Smooth muscle cell (in vitro differentiated cells): Measurements from ENCODE around the gene SRBD1. TPM values are rescaled to one million over a fixed set of nuclear protein-coding genes. Genes with fewer than 3 reads are reported as not detected.

Experiments
- DNase-seq: peaks from one replicate; lab custom pipeline; 2025; ENCODE audit not compliant: unreplicated experiment; lab: John Stamatoyannopoulos, UW
- H2AFZ ChIP-seq: fragments of 200-600 bp; sonication (generic); 2 replicates; pipeline ENCODE4 v1.6.0; 2016; ENCODE audit warnings: antibody characterized with exemption, low read depth, mild to moderate bottlenecking
- H3F3A ChIP-seq: fragments of 200-600 bp; sonication (generic); 2 replicates; pipeline ENCODE4 v1.6.0; 2017; ENCODE audit warnings: antibody characterized with exemption, low read depth
- H3K27ac ChIP-seq: fragments of 200-600 bp; sonication (generic); 2 replicates; pipeline ENCODE4 v1.5.1; 2016; ENCODE audit warnings: low read depth, mild to moderate bottlenecking
- H3K27me3 ChIP-seq: fragments of 200-600 bp; sonication (generic); 2 replicates; pipeline ENCODE4 v1.6.1; 2016; ENCODE audit warnings: low read depth, mild to moderate bottlenecking
- H3K36me3 ChIP-seq: fragments of 200-600 bp; sonication (generic); 2 replicates; pipeline ENCODE4 v1.5.1; 2016; ENCODE audit warnings: low read depth
- H3K4me1 ChIP-seq: fragments of 200-600 bp; sonication (generic); 2 replicates; pipeline ENCODE4 v1.5.1; 2016; ENCODE audit warnings: low read depth
- H3K4me2 ChIP-seq: fragments of 200-600 bp; sonication (generic); 2 replicates; pipeline ENCODE4 v1.6.0; 2016; ENCODE audit warnings: mild to moderate bottlenecking
- H3K4me3 ChIP-seq: fragments of 200-600 bp; sonication (generic); 2 replicates; pipeline ENCODE4 v1.5.1; 2016; ENCODE audit warnings: mild to moderate bottlenecking
- H3K79me2 ChIP-seq: fragments of 200-600 bp; sonication (generic); 2 replicates; pipeline ENCODE4 v1.6.0; 2016; ENCODE audit warnings: low read depth, mild to moderate bottlenecking
- H3K9ac ChIP-seq: fragments of 200-600 bp; sonication (generic); 2 replicates; pipeline ENCODE4 v1.6.0; 2016; ENCODE audit warnings: low read depth
- H3K9me3 ChIP-seq: fragments of 200-600 bp; sonication (generic); replicated peaks from 2 replicates; pipeline ENCODE4 v1.5.1; 2016; ENCODE audit warnings: low read depth
- H4K20me1 ChIP-seq: fragments of 200-600 bp; sonication (generic); 2 replicates; pipeline ENCODE4 v1.6.0; 2016; ENCODE audit warnings: low read depth
- WGBS: methylation state at CpG from one replicate; pipeline ENCODE4 v1.1.7; 2016; ENCODE audit warnings: low lambda C conversion rate; 5-methylcytosine and 5-hydroxymethylcytosine counted together
- polyA plus RNA-seq: library from polyadenylated mRNA; unstranded; fragments of >200 nt; fragmentation: Nextera tagmentation; extraction: Ambion mirVana; gene quantifications from 2 replicates; pipeline ENCODE4 v1.2.1, GENCODE V29; 2016
- total RNA-seq: library from RNA; depleted of rRNA; stranded (reverse); fragments of >200 nt; gene quantifications from 2 replicates; pipeline ENCODE4 v1.2.3, GENCODE V29; 2014
- TF ChIP-seq, protein P1 (sequence below): fragments of 200-600 bp; sonication (generic); IDR thresholded peaks from 2 replicates; pipeline ENCODE4 v1.5.1; 2017; ENCODE audit warnings: borderline replicate concordance, mild to moderate bottlenecking, antibody characterized with exemption; ENCODE audit not compliant: insufficient read depth, poor library complexity, severe bottlenecking

The SRBD1 gene
- total and polyA plus RNA-seq, 2 experiments from 2014 or later = 11.1 to 22.5 TPM

DNA sequence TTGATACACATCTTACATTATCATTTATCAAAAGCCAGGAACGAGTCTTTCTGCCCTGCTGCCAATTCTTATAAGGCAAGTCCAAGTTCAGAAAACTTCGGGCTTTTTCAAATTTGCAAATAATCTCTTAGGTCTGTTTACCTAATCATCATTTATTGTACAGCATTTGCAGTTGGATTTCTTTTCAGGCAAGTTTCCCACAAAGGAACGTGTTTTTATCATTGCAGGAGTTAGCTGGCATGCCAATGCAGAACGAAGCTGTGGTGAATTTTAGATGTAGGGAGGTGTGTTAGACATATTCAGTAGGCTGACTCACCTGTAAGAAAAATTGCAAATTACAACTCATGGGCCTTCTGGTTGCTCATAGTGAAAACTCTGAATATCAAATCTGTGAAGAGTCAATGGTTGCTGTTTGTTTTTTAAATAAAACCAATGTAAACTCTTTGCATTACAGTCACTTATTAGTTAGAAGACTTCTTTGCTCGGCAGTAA lies 209.6 kb downstream of the SRBD1 start:
- 88% methylated on average over 5 of the region's 5 CpGs for WGBS
- no peak overlapping the region for H3K4me2 ChIP-seq

DNA sequence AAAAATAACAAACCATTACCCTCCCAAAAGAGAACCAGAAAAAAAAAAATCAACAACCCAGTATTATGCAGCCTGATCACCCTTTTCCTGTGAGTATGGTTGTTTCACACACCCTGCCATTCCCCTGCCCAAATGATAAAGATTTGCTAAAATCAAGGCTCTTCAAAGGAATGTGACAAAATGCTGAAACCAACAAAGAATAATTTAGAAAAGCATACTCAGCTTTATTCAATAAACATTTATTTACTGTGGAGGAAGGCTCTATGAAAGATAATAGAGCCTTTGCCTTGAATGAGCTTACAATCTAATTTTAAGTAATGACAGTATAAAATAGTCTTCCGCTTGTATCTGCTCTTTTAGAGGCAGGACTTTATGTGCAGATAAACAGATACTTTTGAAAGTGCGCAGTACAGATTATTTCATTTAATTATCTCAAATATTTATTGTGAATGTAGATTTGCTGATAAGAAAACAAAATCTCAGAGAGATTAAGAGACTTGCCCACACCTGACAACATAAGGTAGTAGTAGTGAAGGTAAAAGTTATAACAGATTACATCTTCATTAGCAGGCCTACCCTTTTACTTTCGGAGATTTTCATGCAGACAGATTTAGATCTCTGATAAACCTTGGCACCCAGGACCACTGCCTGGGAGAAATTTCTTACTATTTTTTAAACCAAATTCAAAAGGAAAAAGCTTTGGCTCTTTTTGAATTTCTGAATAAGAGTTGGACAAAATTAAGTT lies 211.9 kb downstream of the SRBD1 start:
- Histone ChIP-seq H3K4me2 (no peak overlapping the region), H4K20me1 (no peaks in the 10 kb centered on the region), H3K4me3 (no peak overlapping the region), H3K4me1 (peaks cover 3% of the 10 kb centered on the region), H3K9me3 (no peaks in the 10 kb centered on the region), H2AFZ (no peak overlapping the region), H3K27ac (no peak overlapping the region), H3K27me3 (peaks cover 4% of the 10 kb centered on the region), H3K36me3 (no peaks in the 10 kb centered on the region), H3F3A (no peaks in the 10 kb centered on the region), H3K79me2 (no peaks in the 10 kb centered on the region), H3K9ac (no peak overlapping the region)
- no peak for DNase-seq
- TF ChIP-seq, protein P1, sequence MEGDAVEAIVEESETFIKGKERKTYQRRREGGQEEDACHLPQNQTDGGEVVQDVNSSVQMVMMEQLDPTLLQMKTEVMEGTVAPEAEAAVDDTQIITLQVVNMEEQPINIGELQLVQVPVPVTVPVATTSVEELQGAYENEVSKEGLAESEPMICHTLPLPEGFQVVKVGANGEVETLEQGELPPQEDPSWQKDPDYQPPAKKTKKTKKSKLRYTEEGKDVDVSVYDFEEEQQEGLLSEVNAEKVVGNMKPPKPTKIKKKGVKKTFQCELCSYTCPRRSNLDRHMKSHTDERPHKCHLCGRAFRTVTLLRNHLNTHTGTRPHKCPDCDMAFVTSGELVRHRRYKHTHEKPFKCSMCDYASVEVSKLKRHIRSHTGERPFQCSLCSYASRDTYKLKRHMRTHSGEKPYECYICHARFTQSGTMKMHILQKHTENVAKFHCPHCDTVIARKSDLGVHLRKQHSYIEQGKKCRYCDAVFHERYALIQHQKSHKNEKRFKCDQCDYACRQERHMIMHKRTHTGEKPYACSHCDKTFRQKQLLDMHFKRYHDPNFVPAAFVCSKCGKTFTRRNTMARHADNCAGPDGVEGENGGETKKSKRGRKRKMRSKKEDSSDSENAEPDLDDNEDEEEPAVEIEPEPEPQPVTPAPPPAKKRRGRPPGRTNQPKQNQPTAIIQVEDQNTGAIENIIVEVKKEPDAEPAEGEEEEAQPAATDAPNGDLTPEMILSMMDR = no peak
- WGBS = 95% methylated on average over 3 of the region's 3 CpGs

More for the DNA sequence above, 209.6 kb downstream of the SRBD1 start:
- Histone ChIP-seq H3K9ac (no peak overlapping the region), H3F3A (no peaks in the 10 kb centered on the region), H2AFZ (no peak overlapping the region), H3K27ac (no peak overlapping the region), H4K20me1 (no peaks in the 10 kb centered on the region), H3K9me3 (no peaks in the 10 kb centered on the region), H3K4me1 (peaks cover 5% of the 10 kb centered on the region), H3K79me2 (no peaks in the 10 kb centered on the region), H3K27me3 (no peaks in the 10 kb centered on the region), H3K4me3 (no peak overlapping the region), H3K36me3 (no peaks in the 10 kb centered on the region)
- TF ChIP-seq, protein P1 = no peak
- DNase-seq = no peak

DNA sequence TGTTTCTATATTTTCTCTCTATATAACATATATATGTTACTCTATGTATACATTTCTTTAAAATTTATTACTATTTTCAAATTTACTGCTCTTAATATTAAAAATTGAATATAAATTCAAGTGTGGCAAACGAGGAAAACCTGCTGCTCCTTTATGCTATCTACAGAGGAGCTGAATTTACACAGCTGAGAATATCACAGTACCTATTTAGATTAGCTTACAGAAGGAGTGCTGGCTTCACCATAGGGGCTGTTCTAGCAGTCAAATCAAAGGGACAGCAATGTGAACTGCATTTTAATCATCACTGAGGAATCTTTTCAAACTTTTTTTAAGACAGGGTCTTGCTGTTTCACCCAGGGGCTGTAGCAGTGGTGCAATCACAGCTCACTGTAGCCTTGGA lies 213.8 kb downstream of the SRBD1 start:
- H3K27me3 ChIP-seq = peaks cover 4% of the 10 kb centered on the region
- no peak overlapping the region for H3K4me3 ChIP-seq
- WGBS = 92% methylated on average over 1 of the region's 1 CpG
- DNase-seq = no peak
- H3K4me2 ChIP-seq = no peak overlapping the region
- no peak overlapping the region for H3K27ac ChIP-seq
- no peak overlapping the region for H2AFZ ChIP-seq
- H4K20me1 ChIP-seq = no peaks in the 10 kb centered on the region
- H3K36me3 ChIP-seq = no peaks in the 10 kb centered on the region
- no peaks in the 10 kb centered on the region for H3K79me2 ChIP-seq
- no peaks in the 10 kb centered on the region for H3F3A ChIP-seq
- TF ChIP-seq, protein P1 = no peak
- no peaks in the 10 kb centered on the region for H3K9me3 ChIP-seq
- no peak overlapping the region for H3K9ac ChIP-seq
- H3K4me1 ChIP-seq = peaks cover 3% of the 10 kb centered on the region

DNA sequence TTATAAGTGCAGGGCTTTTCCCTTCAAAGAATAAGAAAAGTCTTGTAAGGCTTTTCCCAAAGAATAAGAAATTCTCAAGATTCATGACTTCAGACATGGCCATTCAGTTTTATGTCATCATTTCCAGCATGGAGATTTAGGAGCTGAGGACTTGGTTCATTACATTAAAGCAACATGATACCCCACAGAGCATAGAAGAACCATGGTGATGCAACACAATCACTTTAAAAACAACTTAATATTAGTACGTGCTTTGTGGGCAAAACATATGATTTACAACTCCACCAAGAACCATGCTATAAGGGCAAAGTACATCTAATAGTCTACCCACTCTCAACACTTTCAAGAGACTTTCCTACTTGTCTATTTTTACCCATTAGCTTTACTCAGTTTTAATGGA lies 214.4 kb downstream of the SRBD1 start:
- 100% methylated on average over 1 of the region's 1 CpG for WGBS
- TF ChIP-seq, protein P1 = no peak
- no peak for DNase-seq
- peaks cover 4% of the 10 kb centered on the region for H3K27me3 ChIP-seq
- H3K4me1 ChIP-seq = peaks cover 6% of the 10 kb centered on the region
- no peak overlapping the region for H3K9ac ChIP-seq
- H3K79me2 ChIP-seq = no peaks in the 10 kb centered on the region
- H3K27ac ChIP-seq = no peak overlapping the region
- no peak overlapping the region for H2AFZ ChIP-seq
- H3F3A ChIP-seq = no peaks in the 10 kb centered on the region
- no peaks in the 10 kb centered on the region for H4K20me1 ChIP-seq
- no peaks in the 10 kb centered on the region for H3K36me3 ChIP-seq
- H3K9me3 ChIP-seq = no peaks in the 10 kb centered on the region
- H3K4me2 ChIP-seq = no peak overlapping the region
- no peak overlapping the region for H3K4me3 ChIP-seq
